ENCODE results near the gene RNF144A.

RNF144A gene

DNA sequence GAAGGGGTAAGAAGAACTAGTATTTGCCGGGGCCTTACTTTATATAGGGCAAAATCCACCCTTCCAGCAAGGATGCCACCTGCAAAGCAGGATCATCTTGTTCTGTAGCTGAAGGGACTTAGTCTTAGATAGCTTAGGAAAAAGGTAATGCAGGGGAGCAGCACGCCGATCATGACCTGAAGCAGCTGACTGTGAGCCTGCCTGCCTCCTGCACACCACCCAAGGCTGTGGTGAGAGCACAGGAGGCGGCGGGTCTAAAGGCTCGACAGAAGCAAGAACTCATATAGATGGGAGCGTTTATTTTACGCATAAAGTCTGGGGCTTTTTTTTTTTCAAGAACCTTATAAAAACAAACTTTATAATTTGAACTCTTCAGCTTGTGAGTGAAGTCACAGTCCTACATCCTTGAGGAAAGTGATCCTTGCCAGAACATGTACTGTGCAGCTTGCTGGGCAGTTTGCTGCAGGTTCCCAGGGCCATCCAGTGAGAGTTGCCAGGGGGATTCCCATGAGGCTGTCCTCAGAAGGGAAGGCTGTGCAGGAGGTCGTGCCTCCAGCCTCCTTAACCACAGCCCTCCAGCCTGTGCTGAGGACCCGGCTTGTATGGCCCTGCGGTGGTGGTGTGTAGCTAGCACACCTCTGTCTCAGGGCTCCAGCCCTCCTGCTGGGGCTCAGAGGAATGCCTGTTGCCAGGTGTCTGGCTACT is 92.1 kb downstream of the RNF144A start:
- DNase-seq, result no peak

- DNase-seq, result no peak
Observed at GRCh38 chr2:7010391-7011054, 93.3 kb downstream of the RNF144A start.

DNA sequence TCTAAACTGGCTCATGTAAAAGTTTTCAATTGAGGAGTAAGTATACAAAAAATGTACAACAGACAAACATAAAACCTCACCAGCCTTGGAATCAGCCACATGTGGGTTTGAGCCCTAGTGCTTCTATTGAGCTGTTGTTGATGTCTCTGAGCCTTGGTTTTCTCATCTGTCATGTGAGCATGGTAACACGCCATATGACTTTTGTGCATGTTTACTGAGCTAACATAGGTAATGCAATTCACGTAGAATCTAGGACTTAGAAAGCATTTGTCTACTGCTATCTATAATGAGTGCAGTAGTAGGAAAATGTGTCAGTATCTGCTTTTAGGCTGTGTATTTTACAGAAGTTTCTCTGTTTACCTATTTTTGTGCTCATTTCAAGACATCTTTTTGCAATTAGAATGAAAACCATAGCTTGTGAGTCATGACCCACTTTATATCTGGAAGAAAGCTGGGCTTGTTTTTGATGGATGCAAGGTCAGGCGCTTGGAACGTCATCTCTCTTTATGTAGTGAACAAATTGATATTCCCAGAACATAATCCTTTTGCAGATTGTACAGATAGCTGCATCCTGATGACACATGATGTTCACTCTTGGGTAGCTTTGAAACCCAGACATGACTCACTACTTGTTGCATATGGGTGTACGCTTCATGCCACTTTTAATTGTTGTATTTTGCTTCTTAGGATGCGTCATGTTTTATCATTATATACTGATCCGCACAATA is 94.3 kb downstream of the RNF144A start:
- no peak for DNase-seq

DNA sequence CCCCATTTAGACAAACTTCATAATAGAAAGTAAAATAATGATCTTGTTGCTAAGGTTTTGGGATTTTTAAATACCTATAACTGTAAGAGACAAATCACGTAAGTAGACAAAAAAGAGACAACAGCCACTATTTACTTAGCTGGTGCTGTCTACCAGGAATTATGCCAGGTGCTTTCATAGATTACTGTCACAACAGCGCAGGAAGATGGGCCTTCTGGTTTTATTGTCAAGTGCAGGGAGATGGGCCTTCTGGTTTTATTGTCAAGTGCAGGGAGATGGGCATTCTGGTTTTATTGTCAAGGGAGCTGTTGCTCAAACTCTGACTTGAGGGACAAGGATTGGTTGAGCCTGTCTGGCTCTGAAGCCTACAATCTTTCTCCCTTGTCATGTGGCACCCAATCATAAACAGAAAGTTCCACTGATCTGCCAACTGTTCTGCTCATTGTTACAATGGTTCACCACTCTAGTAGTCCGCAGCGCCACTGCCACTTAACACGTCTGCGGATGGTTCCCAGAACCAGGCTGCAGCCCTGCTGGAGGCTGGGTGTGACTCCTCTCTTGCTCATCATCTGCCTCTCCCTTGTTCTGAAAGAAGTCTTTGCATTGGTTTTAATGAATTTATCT is 95.0 kb downstream of the RNF144A start:
- DNase-seq, result no peak

GRCh38 chr2:7013471-7014160 is 96.4 kb downstream of the RNF144A start:
- DNase-seq, result no peak

DNA sequence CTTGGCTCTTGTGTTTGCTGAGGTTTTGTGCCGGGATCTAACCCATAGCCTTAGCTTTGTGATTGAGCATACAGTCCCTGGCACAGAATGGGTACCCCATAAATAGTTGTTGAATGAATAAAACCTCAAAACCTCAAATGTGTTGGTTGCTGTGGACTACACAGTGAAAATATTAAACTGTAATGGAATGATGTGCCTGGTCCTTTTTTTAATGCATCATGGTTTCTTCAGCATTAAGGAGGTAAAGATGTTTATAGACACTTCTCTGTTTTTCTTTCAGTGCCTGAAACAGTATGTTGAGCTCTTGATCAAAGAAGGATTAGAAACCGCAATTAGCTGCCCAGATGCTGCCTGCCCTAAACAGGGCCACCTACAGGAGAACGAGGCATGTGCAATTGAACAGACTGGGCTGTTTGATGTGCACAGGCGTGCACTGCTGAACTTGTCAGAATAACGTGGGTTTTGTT is 97.0 kb downstream of the RNF144A start:
- DNase-seq, result peak; percentile 44

- DNase-seq, result no peak
Observed at GRCh38 chr2:7015007-7015950, 98.1 kb downstream of the RNF144A start.

- no peak for DNase-seq
Observed at GRCh38 chr2:7016148-7016547, 98.9 kb downstream of the RNF144A start.

DNA sequence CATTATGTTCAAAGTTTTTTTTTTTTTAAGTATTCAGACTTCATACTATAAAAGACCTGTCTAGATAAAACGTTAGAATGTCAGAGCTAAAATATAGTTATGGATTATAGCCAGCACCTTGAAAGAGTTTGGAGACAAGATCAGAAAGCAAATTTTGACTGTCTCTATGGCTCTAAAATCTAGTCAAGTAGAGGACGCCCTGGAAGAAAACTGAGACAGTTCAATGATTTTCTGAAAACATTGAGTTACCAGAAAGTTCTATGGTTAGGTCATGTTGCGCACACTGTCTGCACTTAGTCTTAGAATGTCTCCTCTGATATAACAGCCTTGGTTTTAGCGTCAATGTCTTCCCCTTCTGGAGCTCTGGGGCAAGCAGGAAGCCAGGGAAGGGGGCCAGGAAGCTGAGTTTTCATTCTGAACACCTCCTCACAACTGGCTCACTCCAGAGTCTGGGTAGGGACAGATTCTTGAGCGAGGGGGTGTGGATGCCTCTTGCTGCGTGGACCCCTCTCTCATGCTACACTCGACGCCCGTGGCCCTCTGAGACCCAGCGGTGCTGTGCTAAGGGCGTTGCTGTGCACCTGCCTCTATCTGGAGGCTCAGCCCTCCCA is 99.5 kb downstream of the RNF144A start:
- DNase-seq, result no peak

DNA sequence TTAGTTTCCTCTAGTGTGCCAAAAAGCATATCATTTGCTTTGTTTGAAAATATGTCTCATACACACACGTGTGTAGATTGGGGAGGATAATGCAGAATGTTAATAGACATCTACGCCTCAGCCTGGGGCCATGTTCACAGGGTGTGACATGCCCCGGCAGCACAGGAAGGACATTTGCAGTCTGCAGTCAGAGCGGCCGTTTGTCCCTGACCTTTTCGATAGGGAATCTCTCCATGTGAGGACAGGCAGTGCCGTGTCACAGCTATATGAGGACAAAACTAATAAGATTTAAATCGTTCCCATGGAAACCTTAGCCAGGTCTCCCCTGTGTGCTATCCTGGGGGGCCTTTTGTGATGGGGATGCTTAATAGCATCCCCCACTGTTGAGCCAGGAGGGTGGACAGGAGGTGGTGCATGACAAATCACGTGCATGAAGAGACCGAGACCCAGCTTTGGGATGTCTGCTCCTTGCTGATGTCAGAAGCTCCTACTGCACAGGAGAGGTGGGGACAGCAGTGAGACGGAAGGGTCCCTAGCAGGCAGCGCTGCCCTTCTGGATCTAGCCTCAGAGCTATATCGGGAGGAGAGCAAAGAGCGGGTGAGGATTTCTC is 100.6 kb downstream of the RNF144A start:
- DNase-seq, result no peak

- DNase-seq, result no peak
Observed at GRCh38 chr2:7018282-7018701, 101.1 kb downstream of the RNF144A start.

DNA sequence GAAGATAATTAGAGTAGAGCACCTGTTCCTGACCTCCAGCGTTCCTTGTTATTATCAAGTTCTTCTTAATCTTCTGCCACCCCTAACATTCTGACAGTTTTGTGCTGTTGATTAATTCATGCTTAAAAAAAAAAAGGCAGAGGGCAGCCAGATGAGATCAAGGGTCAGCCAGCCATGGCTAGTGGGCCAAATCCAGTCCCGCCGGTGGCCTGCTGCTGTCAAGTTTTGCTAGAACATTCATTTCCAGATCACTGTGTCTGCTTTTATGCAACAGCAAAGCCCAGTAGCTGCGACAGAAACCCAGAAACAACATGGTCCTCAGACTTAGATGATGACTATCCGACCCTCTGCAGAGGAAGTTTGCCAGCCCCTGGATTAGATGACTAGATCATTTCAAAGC is 101.6 kb downstream of the RNF144A start:
- DNase-seq, result no peak

DNA sequence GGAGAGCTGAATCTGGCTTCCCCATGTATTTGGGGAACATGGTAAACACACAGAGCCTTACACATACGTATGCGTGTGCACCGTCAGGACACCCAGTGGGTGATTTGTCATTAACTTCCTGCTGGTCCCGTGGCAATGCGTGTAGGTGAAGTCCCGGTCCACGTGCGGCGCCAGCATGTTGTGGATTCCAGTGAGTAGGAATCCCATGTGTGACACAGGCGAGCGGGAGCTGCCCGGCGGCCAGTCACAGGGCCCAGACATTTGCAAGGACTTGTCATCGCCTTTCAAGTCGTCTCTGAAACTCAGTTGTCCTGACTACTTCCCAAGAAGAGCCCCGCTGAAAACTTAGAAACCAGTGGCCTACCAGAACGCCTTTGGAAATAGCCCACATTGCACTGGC is 102.0 kb downstream of the RNF144A start:
- DNase-seq, result no peak

- no peak for DNase-seq
Observed at GRCh38 chr2:7020059-7020458, 102.8 kb downstream of the RNF144A start.

- no peak for DNase-seq
Observed at GRCh38 chr2:7020468-7020867, 103.3 kb downstream of the RNF144A start.

DNA sequence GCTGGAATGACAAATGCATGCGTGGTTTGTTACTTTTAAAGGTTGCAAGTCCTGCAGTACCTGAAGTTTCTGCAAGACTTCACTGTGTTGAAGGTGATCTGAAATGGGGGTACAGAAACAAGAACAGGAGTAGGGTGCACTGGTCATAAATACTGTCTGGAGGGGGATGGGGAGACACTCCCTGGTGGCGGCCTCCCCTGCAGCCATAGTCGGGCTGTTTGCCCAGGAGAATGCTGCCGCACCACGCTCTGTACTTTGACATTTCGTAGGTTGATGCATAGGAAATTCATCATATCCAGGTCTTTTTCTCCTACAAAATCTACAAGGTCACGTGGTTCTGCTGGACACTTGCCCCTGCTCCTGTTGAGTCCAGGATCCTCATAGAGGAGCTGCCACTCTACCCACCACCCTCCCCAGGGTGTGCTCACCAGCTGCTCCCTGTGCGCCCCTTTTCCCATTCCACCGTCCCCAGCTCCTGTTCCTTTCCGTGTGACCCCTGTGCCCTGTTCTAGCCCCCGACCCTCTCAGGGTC is 103.8 kb downstream of the RNF144A start:
- no peak for DNase-seq

DNA sequence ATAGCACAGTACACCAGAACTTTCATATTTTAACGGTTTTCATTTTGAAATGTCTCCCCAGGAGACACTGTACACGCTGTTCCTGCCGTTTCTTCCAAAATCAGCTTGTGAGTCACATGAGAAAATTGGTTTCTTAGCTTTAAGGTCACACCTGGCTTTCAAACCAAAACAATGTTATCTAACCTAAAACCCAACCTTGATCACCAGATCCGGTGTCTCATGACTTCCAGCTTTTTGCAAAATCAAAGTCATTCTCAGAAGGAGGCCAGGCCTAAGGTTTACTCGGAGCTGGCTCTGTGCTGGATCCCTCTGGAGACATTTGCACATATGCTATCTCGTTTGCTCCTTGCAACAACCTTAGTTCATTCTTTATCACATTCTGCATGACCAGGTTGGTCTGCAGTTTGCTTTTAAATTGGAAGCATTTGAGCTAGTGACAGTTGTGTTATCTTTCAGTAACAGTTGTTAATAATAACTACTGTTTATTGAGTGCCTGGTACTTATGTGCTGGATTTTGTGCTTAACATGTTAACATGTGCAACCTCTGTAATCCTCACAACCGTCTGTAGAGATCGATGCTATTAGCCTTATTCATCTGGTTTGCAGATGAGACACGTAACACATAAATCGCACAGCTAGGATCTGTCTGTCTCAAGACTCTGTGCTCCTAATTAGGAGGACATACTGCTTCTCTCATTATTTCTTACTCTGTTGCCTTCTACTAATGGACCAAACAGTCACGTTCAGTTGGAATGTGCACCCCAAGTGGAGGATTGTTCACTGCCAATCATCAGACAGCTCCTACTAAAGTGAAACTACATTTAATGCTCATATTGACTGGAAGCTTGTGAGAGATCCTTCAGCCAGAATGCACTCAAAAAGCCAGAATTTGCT is 105.5 kb downstream of the RNF144A start:
- DNase-seq, result no peak

DNA sequence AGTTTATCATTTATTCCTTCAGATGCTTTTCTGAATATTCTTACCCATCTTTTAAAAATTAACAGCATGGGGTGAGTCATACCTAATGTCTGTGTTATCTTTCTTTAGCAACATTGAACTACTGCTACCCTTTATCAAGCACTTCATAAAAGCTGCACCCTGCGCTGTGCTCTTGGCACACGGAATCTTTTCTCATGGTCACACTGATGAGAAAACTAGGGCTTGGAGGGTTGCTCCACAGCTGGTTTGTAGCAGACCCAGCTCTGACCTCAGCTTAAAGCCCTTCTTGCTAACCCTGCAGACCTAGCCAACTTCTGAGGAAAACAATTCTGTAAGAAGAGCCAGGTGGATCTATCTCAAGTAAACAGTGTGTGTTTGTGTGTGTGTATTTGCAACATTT is 106.3 kb downstream of the RNF144A start:
- DNase-seq, result no peak

- DNase-seq, result no peak
Observed at GRCh38 chr2:7024261-7024660, 107.0 kb downstream of the RNF144A start.
